T-cell (primary cell): ENCODE data around the gene BAG5. TPM values are rescaled to one million over a fixed set of nuclear protein-coding genes. Genes with fewer than 3 reads are reported as not detected.

ENCODE experiments used
- ATAC-seq, 4 experiments: fragments of 200-7000 bp in 3 of 4; fragments of 150-1000 bp in 1 of 4; cut with Tn5 transposase; replicated peaks in 1 of 4; 1 replicate in 3 of 4; 2 replicates in 1 of 4; pipeline ENCODE4 v1.10.0; 2021; ENCODE audit warnings: moderate library complexity in 3 of 4, mild to moderate bottlenecking in 2 of 4, moderate number of reproducible peaks in 1 of 4
- CTCF ChIA-PET, 2 donors: fragments of 300-600 bp; sonication (Branson Sonifier 250); formaldehyde crosslinking; loops; one replicate each; lab custom pipeline; 2022; ENCODE audit warnings: antibody characterized with exemption in 2 of 2; lab: Charles Lee
- POLR2A ChIA-PET, 2 donors: fragments of 300-600 bp; sonication (Branson Sonifier 250); formaldehyde crosslinking; loops; one replicate each; lab custom pipeline; 2022; ENCODE audit warnings: antibody characterized with exemption in 2 of 2; lab: Charles Lee
- DNase-seq, 35 experiments: peaks; one replicate each; pipeline versions ENCODE4 v3.0.0 to v3.0.0-alpha.2; 2013 to 2023
- H3K27ac ChIP-seq: one replicate; pipeline ENCODE4 v1.5.1; 2013; ENCODE audit warnings: low read length
- H3K27me3 ChIP-seq, 2 experiments: replicated peaks in 1 of 2; 1 replicate in 1 of 2; 2 replicates in 1 of 2; pipeline versions ENCODE4 v1.6.1 to v1.7.0; 2013; ENCODE audit warnings: low read length in 1 of 2, mixed read lengths in 1 of 2; ENCODE audit not compliant: control insufficient read depth in 2 of 2, insufficient read depth in 2 of 2; ENCODE audit errors: extremely low read depth in 1 of 2
- H3K36me3 ChIP-seq, 2 donors: 1 replicate in 1 of 2; 2 replicates in 1 of 2; pipeline versions ENCODE4 v1.6.1 to v1.7.0; 2013; ENCODE audit warnings: low read length in 1 of 2; ENCODE audit not compliant: control insufficient read depth in 2 of 2, insufficient read depth in 1 of 2; ENCODE audit errors: extremely low read depth in 1 of 2
- H3K4me1 ChIP-seq, 2 experiments: 1 replicate in 1 of 2; 2 replicates in 1 of 2; pipeline versions ENCODE4 v1.6.1 to v1.7.0; 2013; ENCODE audit warnings: low read length in 2 of 2, mixed read lengths in 1 of 2; ENCODE audit not compliant: insufficient read depth in 2 of 2, control insufficient read depth in 1 of 2; ENCODE audit errors: extremely low read depth in 1 of 2
- H3K4me3 ChIP-seq, 2 donors: 1 replicate in 1 of 2; 2 replicates in 1 of 2; pipeline versions ENCODE4 v1.5.1 to v1.7.0; 2013; ENCODE audit warnings: mild to moderate bottlenecking in 2 of 2, low read length in 1 of 2, moderate library complexity in 1 of 2; ENCODE audit not compliant: control insufficient read depth in 1 of 2; ENCODE audit errors: extremely low read depth in 1 of 2
- H3K9me3 ChIP-seq: 2 replicates; pipeline ENCODE4 v1.7.0; 2013
- H3K27ac Mint-ChIP-seq, 2 donors: one replicate each; pipeline ENCODE4 v1.8.0; 2020 to 2021; ENCODE audit warnings: mild to moderate bottlenecking in 2 of 2, mixed read lengths in 2 of 2
- H3K27me3 Mint-ChIP-seq, 2 donors: one replicate each; pipeline ENCODE4 v1.8.0; 2021 to 2022; ENCODE audit warnings: mixed read lengths in 2 of 2
- H3K36me3 Mint-ChIP-seq: one replicate; pipeline ENCODE4 v1.8.0; 2021; ENCODE audit warnings: mixed read lengths
- H3K4me1 Mint-ChIP-seq, 3 donors: one replicate each; pipeline ENCODE4 v1.8.0; 2020 to 2022; ENCODE audit warnings: mixed read lengths in 3 of 3, mild to moderate bottlenecking in 1 of 3
- H3K4me3 Mint-ChIP-seq, 3 donors: one replicate each; pipeline ENCODE4 v1.8.0; 2020 to 2022; ENCODE audit warnings: mild to moderate bottlenecking in 3 of 3, mixed read lengths in 3 of 3, moderate library complexity in 3 of 3
- H3K9me3 Mint-ChIP-seq, 3 donors: one replicate each; pipeline ENCODE4 v1.8.0; 2020 to 2022; ENCODE audit warnings: mixed read lengths in 3 of 3
- WGBS: methylation state at CpG from one replicate; pipeline ENCODE4 v1.1.5; 2013; ENCODE audit warnings: missing lambda C conversion rate; ENCODE audit not compliant: insufficient coverage; 5-methylcytosine and 5-hydroxymethylcytosine counted together
- total RNA-seq, 35 experiments: library from RNA in 6 of 35; stranded (reverse) in 6 of 35; fragments of 120-200 nt in 1 of 35; gene quantifications; one replicate each; pipeline versions ENCODE4 v1.2.1 to v1.2.4 and lab custom pipeline; 2013 to 2026

Gene BAG5
- total RNA-seq, 5 donors from 2014 or later (not counting 1 experiment from before 2014, with no cell fraction given) = 28.2 to 36.3 (median 31.1) TPM

- WGBS = 87% methylated on average over 20 of the region's 27 CpGs
- H3K9me3 ChIP-seq = no peaks in the 10 kb centered on the region
- ChIA-PET CTCF (interaction anchor here in 1 of 2 donors (0.9 kb wide), 1 partner anchor 11 kb away, joined by 3 read pairs; no protein-coding TSS in a partner anchor), POLR2A (no interaction called here)
- Mint-ChIP-seq H3K27ac (no peak overlapping the region), H3K4me1 (peaks cover 0 to 2% (median 0%) of the 10 kb centered on the region in 3 donors), H3K36me3 (no peaks in the 10 kb centered on the region), H3K9me3 (no peaks in the 10 kb centered on the region), H3K27me3 (no peaks in the 10 kb centered on the region), H3K4me3 (no peak overlapping the region)
- DNase-seq (no peak), ATAC-seq (no peak)
- no peak overlapping the region for H3K4me3 ChIP-seq
- no peak overlapping the region for H3K27ac ChIP-seq
- no peaks in the 10 kb centered on the region for H3K36me3 ChIP-seq
- peaks cover 0 to 7% of the 10 kb centered on the region in 2 experiments for H3K4me1 ChIP-seq
- peaks cover 0 to 45% of the 10 kb centered on the region in 2 experiments for H3K27me3 ChIP-seq
Measured at GRCh38 chr14:103545915-103546651, 16.4 kb downstream of the BAG5 start.

GRCh38 chr14:103545219-103545914 lies 17.1 kb downstream of the BAG5 start:
- Histone ChIP-seq H3K9me3 (no peaks in the 10 kb centered on the region), H3K27me3 (peaks cover 0 to 52% of the 10 kb centered on the region in 2 experiments), H3K27ac (no peak overlapping the region), H3K4me3 (no peak overlapping the region), H3K36me3 (no peaks in the 10 kb centered on the region), H3K4me1 (peaks cover 0 to 7% of the 10 kb centered on the region in 2 experiments)
- H3K4me3 Mint-ChIP-seq = no peak overlapping the region
- ATAC-seq = no peak
- peaks cover 0 to 1% of the 10 kb centered on the region in 2 donors for H3K27me3 Mint-ChIP-seq
- ChIA-PET CTCF (interaction anchor here in 1 of 2 donors (0.9 kb wide), 1 partner anchor 12 kb away, joined by 3 read pairs; no protein-coding TSS in a partner anchor), POLR2A (no interaction called here)
- peaks cover 0 to 2% (median 0%) of the 10 kb centered on the region in 3 donors for H3K4me1 Mint-ChIP-seq
- H3K27ac Mint-ChIP-seq = no peak overlapping the region
- WGBS = 91% methylated on average over 29 of the region's 29 CpGs
- DNase-seq = no peak
- no peaks in the 10 kb centered on the region for H3K9me3 Mint-ChIP-seq
- no peaks in the 10 kb centered on the region for H3K36me3 Mint-ChIP-seq

- ChIA-PET CTCF (no interaction called here), POLR2A (no interaction called here)
- 79% methylated on average over 34 of the region's 35 CpGs for WGBS
- H3K27me3 Mint-ChIP-seq = peaks cover 0 to 3% of the 10 kb centered on the region in 2 donors
- no peak for ATAC-seq
- no peak overlapping the region for H3K27ac Mint-ChIP-seq
- peaks cover 0 to 2% (median 0%) of the 10 kb centered on the region in 3 donors for H3K4me1 Mint-ChIP-seq
- no peak overlapping the region for H3K27ac ChIP-seq
- peaks cover 0 to 7% of the 10 kb centered on the region in 2 experiments for H3K4me1 ChIP-seq
- H3K36me3 ChIP-seq = no peaks in the 10 kb centered on the region
- no peak for DNase-seq
- H3K4me3 ChIP-seq = no peak overlapping the region
- no peak overlapping the region for H3K4me3 Mint-ChIP-seq
- no peaks in the 10 kb centered on the region for H3K9me3 Mint-ChIP-seq
- H3K27me3 ChIP-seq = peaks cover 0 to 53% of the 10 kb centered on the region in 2 experiments
- no peaks in the 10 kb centered on the region for H3K36me3 Mint-ChIP-seq
- no peaks in the 10 kb centered on the region for H3K9me3 ChIP-seq
Measured at GRCh38 chr14:103544388-103545218, 17.9 kb downstream of the BAG5 start.

- H3K36me3 ChIP-seq = no peaks in the 10 kb centered on the region
- H3K4me1 ChIP-seq = peaks cover 0 to 7% of the 10 kb centered on the region in 2 experiments
- H3K27ac Mint-ChIP-seq = no peak overlapping the region
- H3K27me3 ChIP-seq = peaks cover 0 to 56% of the 10 kb centered on the region in 2 experiments
- DNase-seq = no peak
- H3K4me1 Mint-ChIP-seq = peaks cover 0 to 2% (median 0%) of the 10 kb centered on the region in 3 donors
- CTCF ChIA-PET = interaction anchor here in 1 of 2 donors (0.7 to 0.9 kb wide), 2 partner anchors 25 to 53 kb away, joined by 3 to 5 read pairs; no protein-coding TSS in a partner anchor
- no peaks in the 10 kb centered on the region for H3K9me3 ChIP-seq
- H3K27me3 Mint-ChIP-seq = peaks cover 0 to 4% of the 10 kb centered on the region in 2 donors
- no peak overlapping the region for H3K4me3 Mint-ChIP-seq
- no peak for ATAC-seq
- no peaks in the 10 kb centered on the region for H3K9me3 Mint-ChIP-seq
- H3K4me3 ChIP-seq = no peak overlapping the region
- H3K36me3 Mint-ChIP-seq = no peaks in the 10 kb centered on the region
- H3K27ac ChIP-seq = no peak overlapping the region
- POLR2A ChIA-PET = interaction anchor here in 1 of 2 donors (1.0 kb wide), 1 partner anchor 10 kb away, joined by 3 read pairs; no protein-coding TSS in a partner anchor
- 80% methylated on average over 15 of the region's 19 CpGs for WGBS
Measured at GRCh38 chr14:103543721-103544387, 18.6 kb downstream of the BAG5 start.

- Histone ChIP-seq H3K9me3 (no peaks in the 10 kb centered on the region), H3K4me1 (peaks cover 0 to 7% of the 10 kb centered on the region in 2 experiments), H3K27ac (no peak overlapping the region), H3K27me3 (peaks cover 0 to 56% of the 10 kb centered on the region in 2 experiments), H3K36me3 (no peaks in the 10 kb centered on the region), H3K4me3 (no peak overlapping the region)
- 82% methylated on average over 9 of the region's 10 CpGs for WGBS
- ChIA-PET CTCF (interaction anchor here in 1 of 2 donors (0.7 to 0.9 kb wide), 2 partner anchors 25 to 52 kb away, joined by 3 to 5 read pairs; no protein-coding TSS in a partner anchor), POLR2A (interaction anchor here in 1 of 2 donors (1.0 kb wide), 1 partner anchor 10 kb away, joined by 3 read pairs; no protein-coding TSS in a partner anchor)
- Mint-ChIP-seq H3K9me3 (no peaks in the 10 kb centered on the region), H3K4me1 (peaks cover 0 to 2% (median 0%) of the 10 kb centered on the region in 3 donors), H3K27me3 (peaks cover 0 to 4% of the 10 kb centered on the region in 2 donors), H3K4me3 (no peak overlapping the region), H3K36me3 (no peaks in the 10 kb centered on the region), H3K27ac (no peak overlapping the region)
- ATAC-seq (no peak), DNase-seq (no peak)
Measured at GRCh38 chr14:103543140-103543539, 19.3 kb downstream of the BAG5 start.
